IMR-90 (cell line): ENCODE measurements around the gene KIF15. TPM values are rescaled to one million over a fixed set of nuclear protein-coding genes. Genes with fewer than 3 reads are reported as not detected.
A peak's percentile ranks its signal among the peaks of the same experiment; 100 is the strongest.

Experiments
- BHLHE40 ChIP-seq: fragments of 150-350 bp; IDR thresholded peaks from 2 replicates; pipeline ENCODE4 v1.6.1; 2016; ENCODE audit warnings: mild to moderate bottlenecking, low read depth, low read length
- ELK1 ChIP-seq: fragments of 150-350 bp; IDR thresholded peaks from 2 replicates; pipeline ENCODE4 v1.6.1; 2016; ENCODE audit warnings: low read depth, mild to moderate bottlenecking, low read length, moderate library complexity, borderline replicate concordance
- FOS ChIP-seq: fragments of 150-350 bp; IDR thresholded peaks from 2 replicates; pipeline ENCODE4 v1.6.1; 2016; ENCODE audit warnings: low read depth, low read length
- MAZ ChIP-seq: IDR thresholded peaks from 2 replicates; pipeline ENCODE4 v1.6.1; 2012; ENCODE audit warnings: low read depth, mild to moderate bottlenecking, low read length, improper control_type of control experiment, moderate library complexity, borderline replicate concordance
- RAD21 ChIP-seq: IDR thresholded peaks from 2 replicates; pipeline ENCODE4 v1.6.1; 2012; ENCODE audit warnings: low read length, improper control_type of control experiment
- RCOR1 ChIP-seq: IDR thresholded peaks from 2 replicates; pipeline ENCODE4 v1.6.1; 2012; ENCODE audit warnings: mild to moderate bottlenecking, low read length, improper control_type of control experiment; ENCODE audit not compliant: insufficient replicate concordance
- SMC3 ChIP-seq: fragments of 150-350 bp; IDR thresholded peaks from 2 replicates; pipeline ENCODE4 v1.6.1; 2016; ENCODE audit warnings: low read depth, mild to moderate bottlenecking, antibody characterized with exemption, low read length, moderate library complexity
- USF2 ChIP-seq: fragments of 150-350 bp; IDR thresholded peaks from 2 replicates; pipeline ENCODE4 v1.6.1; 2017; ENCODE audit warnings: mild to moderate bottlenecking, antibody characterized with exemption, low read length, low read depth
- polyA plus RNA-seq, 3 experiments: library from polyadenylated mRNA; depleted of rRNA; stranded (reverse); fragments of >200 nt; gene quantifications; 2 replicates each; pipeline ENCODE4 v1.2.3, GENCODE V29; 2012; ENCODE audit warnings: low replicate concordance in 1 of 3
- total RNA-seq: library from RNA; depleted of rRNA; stranded (reverse); fragments of >200 nt; gene quantifications from 2 replicates; pipeline ENCODE4 v1.2.3, GENCODE V29; 2012

Gene KIF15
- total and polyA plus RNA-seq, 2 of the 4 experiments (the other 2 are of a cell fraction) = 3.7 to 8.4 TPM

GRCh38 chr3:44761424-44762169, at the start of gene KIF15, which contains the start of gene KIAA1143 (continued):
- TF ChIP-seq USF2 (peak; percentile 34; the same call in 1 of the 2 replicates), FOS (no peak), SMC3 (no peak), RAD21 (peak; percentile 3; the same call in 1 of the 2 replicates), RCOR1 (no peak), MAZ (peak; percentile 34; the same call in 1 of the 2 replicates), ELK1 (no peak), BHLHE40 (no peak)
